DMS 273 (cell line): ENCODE results near the gene RIC8A.

Experiments used
- DNase-seq: peaks from one replicate; lab custom pipeline; 2025; ENCODE audit not compliant: unreplicated experiment; lab: John Stamatoyannopoulos, UW

Gene RIC8A

DNA sequence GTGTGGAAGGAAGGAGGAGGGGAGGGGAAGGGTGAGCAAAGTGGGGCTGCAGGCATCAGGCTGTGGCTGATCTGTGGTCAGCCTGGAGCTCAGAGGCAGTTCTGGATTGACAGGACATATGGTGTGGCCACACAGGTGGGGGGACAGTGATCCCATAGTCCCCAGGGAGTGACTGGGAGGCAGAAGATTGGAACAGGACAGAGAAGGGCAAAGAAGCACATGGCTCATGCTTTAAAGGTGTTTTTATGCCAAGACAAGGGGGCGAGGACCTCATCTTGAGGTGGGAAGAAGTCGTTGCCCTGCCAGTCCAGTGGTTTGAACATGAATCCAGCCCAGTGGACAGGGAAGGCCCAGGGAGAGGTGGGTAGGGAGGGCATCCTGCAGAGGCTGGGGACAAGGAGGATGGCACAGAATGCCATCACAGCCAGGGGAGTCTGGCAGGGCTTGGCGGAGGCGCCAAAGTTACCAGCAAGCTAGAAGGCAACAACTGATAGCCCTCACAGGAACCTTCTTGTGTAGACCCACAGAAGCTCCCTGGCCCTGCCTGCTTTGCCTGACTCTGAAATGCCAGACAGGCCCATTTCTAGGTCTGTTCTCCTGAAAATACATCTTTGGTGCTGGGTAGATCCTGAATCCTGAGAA is 3.4 kb upstream of the RIC8A start:
- DNase-seq, result no peak

DNA sequence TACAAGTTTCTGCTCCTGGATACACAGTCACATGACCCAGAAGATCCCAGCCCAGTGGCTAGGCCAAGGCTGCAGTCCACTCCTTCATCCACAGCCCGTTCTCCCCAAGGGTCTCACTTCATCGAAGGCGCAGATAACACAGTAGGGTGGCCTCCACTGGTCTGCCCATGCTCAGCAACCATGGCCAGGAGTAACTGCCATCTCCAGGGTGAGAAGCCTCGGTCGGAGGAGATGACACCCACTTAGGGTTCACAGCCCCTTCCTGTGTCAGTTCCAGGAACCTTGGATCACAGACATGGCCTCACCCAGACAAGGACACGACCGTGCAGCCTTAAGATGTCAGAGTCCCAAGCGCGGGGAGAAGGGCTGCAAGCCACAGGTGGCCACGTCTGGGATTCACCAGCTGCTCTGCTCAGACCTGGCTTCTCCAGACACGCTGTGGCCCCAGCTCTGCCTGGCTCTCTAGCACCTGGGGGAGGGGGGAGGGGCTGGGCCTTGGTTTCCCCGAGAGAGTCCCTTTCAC is 2.9 kb upstream of the RIC8A start:
- DNase-seq, result no peak

DNA sequence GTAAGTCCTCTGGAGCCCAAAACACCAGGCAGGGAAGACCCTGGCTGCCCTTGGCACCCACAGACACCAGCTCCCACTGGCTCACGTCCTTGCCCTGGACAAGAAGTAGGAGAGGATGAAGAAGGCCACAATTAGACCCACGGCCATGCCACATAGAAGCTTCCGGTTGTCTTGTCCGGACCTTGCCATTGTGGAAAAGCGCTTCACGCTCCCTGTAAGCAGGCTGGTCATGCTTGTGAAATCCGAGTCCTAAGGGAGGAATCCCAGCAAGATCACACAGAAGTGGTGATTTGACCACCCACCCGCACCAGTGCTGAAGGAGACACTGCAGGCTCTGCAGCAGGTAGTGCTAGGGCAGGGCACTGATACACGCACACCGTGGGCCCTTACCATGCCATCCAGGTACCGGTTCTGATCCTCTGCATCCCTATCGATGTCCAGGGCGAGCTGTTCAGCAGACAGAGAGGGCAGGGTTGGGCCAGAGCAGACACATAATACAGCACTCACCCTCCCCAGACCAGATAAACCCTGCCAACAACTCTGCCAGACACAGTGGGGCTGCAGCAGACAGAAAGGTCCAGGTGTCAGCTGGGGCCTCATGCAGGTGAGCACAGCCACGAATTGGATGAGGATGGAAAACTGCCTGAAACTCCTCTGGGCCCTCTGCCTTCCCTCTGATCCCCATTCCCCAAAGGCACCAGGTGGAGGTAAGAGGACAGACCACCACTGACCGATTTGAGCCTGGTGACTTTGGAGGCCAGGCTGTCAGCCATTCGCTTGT is 2.1 kb upstream of the RIC8A start:
- no peak for DNase-seq

DNA sequence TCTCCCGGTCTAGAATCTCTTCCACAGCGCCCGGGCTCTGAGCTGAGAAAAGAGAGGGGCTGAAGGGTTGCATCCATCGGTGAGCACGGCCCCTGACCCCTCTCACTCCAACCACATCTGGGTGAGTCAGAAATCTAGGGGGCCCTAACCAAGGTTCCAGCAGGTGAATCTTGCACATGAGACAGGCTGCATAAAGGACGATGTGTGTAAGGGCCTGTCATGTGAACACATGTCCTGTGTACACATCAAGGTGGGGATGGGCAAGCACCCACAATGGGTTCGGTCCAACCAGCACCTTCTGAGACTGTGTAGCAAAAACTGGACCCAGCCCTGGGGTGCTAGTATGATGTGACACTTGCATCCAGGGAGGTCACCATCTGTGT is 1.5 kb upstream of the RIC8A start:
- no peak for DNase-seq

DNA sequence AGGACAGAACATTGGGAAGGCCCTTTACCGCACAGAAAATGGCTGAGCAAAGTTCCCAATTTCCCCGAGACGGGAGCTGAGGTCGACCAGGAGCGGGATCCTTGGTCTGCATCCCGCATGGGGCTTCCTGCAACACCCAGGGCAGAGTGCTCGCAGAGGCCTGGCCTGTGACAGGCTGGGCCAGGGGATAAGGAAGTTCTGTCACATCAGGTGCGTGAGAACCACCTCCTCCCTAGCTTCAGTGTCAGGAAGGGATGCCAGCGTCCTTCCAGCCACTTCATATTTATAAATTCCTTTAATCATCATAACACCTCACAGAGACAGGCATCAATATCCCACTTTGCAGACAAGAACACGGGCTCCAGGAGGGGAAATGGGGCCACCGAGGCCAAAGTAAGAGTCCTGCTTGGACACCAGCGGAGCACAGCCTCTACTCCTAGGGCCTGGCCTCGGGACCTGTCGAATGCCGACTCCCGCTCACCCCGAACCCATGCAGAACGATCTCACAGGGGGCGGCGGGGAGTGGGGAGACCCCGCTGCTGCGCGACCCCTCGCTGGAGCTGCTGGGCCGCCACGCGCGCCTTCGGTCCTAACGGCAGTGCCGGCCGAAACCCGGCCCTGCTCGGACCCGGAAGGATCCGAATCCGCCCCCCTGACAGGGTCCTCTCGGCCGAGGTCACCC is 841 bp upstream of the RIC8A start:
- DNase-seq, result no peak

DNA sequence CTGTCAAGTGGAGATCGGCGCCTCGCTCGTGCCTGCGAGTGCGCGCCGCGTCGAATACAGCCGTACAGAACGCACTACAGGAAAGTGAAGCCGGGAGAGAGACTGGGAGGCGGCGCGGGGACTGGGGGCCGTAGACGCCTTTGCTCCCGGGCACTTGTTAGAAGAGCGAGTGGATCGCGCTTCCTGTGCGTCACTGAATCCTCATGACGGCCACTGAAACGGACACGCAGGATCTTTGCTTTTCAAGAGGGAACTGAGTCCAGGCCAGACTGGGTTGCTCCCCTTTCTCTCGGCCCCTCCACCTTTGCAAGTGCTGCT is 314 bp downstream of the RIC8A start:
- no peak for DNase-seq

DNA sequence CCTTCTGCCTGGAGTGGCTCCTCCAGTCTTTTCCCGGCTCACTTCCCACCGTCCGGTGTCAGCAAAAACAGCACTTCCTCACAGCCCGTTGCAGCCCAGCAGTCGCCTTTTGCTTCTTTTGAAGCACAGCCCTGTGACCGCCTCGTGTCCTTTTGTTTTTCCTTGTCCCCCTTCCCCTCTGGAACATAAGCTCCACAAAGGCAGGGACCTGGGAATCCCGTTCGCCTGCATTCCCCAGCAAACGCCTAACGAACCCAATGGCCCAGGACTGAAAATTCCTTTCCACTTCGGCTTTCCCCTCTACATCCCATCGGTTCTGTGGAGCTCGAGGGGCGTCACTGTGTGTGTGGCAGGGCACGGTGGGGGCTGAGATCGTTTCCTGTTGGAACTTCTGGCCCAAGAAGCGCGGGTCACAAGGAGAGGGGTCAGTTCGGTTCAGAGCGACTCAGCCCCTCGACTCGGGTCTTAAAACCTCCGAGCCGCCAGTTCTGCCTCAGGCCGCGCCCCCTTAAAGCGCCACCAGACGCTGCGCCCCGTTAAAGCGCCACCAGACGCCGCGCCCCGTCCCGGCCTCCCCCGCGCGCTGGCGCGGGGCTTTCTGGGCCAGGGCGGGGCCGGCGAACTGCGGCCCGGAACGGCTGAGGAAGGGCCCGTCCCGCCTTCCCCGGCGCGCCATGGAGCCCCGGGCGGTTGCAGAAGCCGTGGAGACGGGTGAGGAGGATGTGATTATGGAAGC is 841 bp downstream of the RIC8A start:
- peak; percentile 81 for DNase-seq

DNA sequence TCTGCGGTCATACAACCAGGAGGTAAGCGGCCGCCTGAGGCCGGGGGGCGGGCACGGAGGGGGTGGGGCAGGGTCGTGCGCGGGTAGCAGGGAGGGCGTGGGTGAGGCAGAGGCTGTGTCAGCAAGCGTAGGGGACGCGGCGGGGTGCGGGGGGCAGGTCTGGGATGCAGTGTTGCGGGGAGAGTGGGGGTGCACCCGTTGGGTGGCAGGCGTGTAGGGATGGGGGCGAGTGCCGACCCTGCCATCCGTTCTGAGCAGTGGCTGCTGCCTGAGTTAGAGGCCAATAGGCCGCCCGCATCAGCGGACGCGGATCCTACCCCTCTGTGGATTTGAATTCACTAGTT is 1.4 kb downstream of the RIC8A start:
- DNase-seq, result no peak

DNA sequence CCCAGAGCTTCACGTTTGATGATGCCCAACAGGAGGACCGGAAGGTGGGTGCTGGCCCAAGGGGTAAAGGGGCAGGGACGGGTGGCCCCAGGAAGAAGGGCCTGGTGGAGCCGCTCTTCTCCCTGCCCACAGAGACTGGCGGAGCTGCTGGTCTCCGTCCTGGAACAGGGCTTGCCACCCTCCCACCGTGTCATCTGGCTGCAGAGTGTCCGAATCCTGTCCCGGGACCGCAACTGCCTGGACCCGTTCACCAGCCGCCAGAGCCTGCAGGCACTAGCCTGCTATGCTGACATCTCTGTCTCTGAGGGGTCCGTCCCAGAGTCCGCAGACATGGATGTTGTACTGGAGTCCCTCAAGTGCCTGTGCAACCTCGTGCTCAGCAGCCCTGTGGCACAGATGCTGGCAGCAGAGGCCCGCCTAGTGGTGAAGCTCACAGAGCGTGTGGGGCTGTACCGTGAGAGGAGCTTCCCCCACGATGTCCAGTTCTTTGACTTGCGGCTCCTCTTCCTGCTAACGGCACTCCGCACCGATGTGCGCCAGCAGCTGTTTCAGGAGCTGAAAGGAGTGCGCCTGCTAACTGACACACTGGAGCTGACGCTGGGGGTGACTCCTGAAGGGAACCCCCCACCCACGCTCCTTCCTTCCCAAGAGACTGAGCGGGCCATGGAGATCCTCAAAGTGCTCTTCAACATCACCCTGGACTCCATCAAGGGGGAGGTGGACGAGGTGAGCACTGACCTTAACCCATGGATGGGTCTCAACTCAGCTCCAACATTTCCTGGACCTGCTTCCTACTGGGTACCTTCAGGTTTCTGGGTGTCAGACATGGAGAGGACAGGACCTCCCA is 2.0 kb downstream of the RIC8A start:
- no peak for DNase-seq

DNA sequence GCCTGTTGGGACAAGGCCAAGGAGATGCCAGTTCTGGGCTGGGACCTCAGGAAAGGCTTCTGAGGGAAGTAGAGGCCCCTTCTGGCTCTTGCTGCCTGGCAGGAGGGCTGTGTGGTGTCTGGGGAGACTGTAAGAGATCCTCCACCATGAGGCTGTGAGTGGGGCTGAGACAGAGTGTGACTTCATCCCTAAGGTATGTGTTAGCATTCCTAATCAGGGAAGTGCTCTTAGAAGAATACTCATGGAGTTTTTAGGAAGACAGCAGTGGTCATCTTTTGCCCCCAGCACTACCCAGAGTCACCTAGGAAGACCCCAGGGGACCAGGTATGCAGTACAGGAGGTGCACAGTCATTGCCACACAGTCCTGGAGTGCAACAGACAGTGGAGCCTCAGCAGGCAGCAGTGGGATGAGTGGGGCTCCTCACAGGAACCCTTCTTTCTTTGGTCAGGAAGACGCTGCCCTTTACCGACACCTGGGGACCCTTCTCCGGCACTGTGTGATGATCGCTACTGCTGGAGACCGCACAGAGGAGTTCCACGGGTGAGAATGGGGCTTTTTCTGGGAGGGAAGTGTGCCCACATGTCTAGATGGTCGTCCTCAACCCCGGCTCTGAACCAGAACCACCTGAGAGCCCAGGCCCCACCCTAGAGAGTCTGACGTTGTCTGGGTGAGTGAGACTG is 2.8 kb downstream of the RIC8A start:
- no peak for DNase-seq

DNA sequence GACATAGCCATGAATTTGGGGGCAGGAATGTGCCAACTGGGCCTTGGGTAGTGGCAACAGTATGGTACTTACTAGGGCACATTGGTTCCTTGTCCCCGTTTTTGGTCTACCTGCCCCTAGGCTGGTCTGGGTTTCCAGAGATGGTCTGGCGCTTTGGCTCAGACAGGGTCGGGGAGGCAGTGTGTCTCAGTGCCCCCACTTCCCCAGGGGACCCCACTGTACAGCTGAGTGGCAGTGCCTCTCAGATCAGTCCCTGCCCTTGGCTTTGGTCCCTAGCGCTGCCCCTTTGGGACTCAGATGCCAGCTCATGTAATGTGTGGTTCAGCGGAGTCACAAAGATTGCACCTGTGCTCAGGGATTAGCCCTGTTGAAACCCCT is 3.3 kb downstream of the RIC8A start:
- no peak for DNase-seq

DNA sequence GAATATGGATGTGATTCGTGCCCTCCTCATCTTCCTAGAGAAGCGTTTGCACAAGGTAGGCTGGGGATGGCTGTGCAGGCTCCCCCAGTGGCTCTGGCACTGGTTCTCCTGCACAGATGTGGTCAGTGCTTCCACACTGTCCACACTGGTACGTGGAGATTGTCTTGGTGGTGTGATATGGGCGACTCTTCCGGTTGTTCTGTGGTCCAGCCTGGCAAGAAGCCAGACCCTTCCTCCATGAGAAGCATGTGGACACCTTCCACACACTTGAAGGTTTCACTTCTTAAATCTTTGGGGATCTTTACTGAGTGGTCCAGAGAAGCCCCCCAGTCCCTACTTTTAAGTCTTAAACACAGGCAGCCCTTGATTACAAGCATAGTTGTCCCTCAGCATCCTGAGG is 3.8 kb downstream of the RIC8A start:
- no peak for DNase-seq

DNA sequence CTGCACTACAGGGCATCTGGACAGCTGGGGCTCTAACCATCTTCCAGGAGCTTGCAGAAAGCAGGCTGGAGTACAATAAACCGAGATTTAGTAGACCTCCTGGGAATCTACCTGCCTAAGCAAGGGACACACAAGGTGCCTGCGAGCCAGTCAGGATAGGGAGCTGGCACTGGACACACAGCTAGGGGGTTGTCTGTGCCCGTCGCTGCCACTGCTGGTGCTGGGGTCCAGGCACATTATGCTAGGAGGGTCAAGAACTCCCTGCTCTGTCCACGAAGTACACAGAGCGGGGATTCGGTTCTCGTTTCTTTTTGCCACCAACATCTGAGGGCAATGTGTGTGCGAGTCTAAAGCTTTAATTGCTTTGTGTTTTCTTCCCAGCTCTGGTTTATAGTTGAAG is 4.2 kb downstream of the RIC8A start:
- no peak for DNase-seq

DNA sequence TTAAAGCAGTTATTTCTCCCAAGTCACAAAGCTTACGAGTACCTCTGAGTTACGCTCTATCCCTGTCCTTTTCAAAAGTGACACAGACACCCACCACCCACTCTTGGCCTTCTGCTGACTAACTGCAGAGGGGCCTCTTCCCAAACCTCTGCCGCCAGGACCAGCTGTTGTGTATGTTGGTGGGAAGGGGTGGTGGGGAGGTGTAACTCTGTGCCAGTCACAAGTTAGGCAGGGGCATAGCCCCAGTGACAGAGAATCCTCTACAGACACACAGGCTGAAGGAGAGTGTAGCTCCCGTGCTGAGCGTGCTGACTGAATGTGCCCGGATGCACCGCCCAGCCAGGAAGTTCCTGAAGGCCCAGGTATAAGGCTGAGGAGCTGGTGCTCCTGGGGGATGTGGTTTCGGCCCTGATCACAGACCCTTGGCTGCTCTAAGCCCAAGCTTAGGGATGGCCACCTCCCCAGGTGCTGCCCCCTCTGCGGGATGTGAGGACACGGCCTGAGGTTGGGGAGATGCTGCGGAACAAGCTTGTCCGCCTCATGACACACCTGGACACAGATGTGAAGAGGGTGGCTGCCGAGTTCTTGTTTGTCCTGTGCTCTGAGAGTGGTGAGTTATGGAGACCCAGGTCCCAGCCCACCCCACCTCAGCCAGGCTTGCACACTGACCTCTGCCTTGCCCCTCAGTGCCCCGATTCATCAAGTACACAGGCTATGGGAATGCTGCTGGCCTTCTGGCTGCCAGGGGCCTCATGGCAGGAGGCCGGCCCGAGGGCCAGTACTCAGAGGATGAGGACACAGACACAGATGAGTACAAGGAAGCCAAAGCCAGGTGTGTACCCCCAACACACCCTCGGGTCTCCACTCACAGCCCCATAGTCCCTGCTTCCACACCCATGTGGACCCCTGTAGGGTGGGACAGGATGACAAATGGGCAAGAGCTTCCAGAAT is 4.9 kb downstream of the RIC8A start:
- no peak for DNase-seq

DNA sequence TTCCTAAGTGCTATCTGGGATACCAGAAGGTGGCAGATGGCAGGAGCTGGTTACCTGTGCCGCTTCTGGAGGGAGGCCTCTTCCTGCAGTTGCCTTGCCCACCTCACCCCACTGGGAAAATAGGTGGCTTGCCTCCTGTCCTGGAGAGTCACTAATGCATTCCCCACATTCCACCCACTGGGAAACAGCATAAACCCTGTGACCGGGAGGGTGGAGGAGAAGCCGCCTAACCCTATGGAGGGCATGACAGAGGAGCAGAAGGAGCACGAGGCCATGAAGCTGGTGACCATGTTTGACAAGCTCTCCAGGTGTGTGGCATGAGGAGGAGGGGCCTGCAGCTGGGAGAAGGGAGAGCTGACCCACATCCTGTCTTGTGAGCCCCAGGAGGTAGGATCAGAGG is 5.6 kb downstream of the RIC8A start:
- no peak for DNase-seq

DNA sequence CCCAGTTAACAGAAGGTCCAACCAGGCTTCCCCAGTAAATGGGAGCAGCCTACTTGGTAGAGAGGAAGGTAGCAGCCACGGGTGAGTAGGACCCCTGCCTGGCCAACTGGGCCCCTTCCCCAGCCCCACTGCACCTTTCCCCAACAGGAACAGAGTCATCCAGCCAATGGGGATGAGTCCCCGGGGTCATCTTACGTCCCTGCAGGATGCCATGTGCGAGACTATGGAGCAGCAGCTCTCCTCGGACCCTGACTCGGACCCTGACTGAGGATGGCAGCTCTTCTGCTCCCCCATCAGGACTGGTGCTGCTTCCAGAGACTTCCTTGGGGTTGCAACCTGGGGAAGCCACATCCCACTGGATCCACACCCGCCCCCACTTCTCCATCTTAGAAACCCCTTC is 6.6 kb downstream of the RIC8A start:
- DNase-seq, result no peak

DNA sequence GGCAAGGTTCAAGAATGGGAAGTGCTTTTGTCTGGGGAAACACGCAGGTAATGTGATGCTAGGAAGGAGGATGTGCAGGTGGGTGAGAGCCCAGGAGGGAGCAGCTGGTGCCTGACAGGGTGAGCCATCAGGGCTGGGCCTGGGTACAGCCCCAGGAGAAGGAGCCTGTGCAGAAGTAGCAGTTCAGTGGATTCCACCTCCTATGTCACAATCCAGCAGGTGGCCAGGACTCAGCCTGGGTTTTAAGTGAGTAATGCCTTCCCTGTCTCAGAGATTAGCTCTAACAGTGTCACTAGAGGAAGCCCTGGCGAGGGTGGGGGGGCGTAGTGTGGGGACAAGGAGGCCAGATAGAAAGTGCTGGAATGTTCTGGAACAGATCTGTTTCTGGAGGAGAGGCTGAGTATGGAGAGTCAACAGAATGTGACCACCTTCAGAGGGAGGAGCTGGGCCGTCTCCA is 8.1 kb downstream of the RIC8A start:
- no peak for DNase-seq

DNA sequence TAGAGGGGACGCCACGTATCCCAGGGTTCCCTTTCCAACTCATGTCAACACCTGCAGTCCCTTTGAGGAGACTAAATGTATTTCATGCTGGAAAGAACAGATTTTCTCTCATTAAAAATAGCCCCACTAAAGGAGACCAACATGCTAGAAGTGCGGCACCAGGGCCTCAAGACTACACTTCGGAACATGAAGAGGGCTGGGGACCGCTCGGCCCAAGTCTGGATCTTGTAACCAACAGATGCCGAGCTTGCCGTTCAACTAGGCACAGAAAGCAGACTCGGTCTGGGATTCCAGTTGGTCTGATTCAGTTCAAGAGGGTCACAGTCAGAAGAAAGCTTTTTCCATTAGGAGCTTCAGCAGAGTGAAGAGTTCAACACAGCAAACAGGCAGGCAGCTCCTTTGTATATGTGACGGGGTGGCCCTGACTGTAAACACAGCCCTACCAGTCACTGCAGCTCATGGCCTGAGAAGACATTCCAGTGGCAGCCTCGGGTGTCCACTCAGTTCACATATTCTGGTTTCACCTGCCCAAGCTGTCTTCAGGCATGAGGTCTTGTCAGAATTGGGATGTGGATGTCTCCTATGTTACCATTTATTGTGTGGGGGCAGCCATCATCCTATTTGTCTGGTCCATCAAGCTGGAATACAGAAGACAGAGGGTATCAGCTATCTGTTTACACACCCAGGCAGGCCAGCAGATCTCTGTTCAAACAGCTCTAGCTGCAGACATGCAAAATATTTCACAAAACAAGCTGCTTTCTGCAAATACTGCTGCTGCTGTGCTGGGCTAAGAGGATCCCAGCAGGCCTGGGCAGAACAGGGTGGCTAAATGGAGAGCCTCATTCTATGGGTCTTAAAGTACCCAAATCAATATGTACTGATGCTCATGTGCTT is 8.8 kb downstream of the RIC8A start:
- no peak for DNase-seq
